ENCODE results near the gene TEPSIN. TPM values are rescaled to one million over a fixed set of nuclear protein-coding genes. Genes with fewer than 3 reads are reported as not detected.

TEPSIN gene
- total RNA-seq, 1 donor from 2014 or later: 9.0 TPM

DNA sequence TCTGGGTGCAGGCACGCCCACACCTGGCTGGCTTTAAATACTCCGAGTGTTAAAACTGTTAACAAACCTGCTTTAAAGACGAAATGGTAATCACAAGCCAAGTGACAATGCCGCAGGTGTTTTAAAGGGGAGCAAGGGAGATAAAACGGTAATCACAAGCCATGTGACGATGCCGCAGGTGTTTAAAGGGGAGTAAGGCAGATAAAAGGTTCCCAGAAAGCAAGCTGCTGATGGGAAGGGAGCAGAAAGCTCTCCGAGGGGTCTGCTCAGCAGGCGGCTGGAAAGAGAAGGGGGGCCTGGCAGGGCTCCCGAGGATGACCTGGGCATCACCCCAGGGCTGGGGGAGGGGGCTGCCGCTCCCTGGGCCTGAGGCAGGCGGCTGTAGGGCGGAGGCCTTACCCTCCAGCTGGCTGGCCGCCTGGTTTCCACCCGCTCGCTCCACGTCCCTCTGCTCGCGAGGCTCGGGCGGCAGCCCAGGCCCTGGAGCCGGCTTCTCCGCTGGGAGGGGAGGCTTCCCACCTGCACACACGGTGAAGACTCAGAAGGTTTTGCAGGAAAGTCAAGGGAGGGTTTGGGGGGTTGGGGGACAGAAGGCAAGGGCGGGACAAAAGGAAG is 12.3 kb upstream of the TEPSIN start:
- no peak for DNase-seq (ENCODE audit: low read depth, low spot score)

DNA sequence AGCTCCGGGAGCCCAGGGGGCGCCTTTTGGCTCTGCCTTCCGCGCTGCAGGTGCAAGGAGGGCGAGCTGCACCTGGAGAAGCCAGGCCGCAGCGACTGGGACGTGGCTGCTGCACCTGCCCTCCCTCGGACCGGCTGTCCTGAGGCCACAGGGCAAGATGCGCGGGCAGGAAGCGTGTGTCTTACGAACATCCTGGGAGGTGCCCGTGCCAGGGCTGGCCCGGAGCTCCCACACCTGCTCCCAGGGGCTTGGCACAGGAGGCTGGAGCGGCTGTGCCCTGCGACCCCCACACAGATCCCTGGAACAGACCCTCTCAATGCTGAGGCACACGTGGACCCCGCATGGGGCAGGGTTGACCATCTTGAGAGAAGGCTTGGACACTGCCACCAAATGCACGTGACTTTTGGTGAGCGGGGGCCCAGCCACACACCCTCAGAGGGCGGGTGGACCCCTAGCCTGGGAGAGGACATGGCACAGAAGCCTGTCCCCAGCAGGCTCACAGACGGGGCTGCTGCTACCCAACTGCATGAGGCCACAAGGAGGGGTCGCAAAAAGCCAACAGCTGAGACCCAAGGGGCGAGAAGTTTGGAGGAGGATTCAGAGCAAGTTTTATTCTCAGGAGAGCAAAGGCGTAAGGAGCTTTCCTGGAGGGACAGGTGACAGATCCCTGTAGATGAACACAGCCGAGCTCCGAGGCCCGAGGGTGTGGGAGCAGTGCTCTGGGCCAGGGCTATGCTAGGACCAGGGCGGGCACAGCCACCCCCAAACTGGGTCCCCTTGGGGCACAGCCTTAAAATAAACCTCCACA is 11.6 kb upstream of the TEPSIN start:
- no peak for DNase-seq (ENCODE audit: low read depth, low spot score)

DNA sequence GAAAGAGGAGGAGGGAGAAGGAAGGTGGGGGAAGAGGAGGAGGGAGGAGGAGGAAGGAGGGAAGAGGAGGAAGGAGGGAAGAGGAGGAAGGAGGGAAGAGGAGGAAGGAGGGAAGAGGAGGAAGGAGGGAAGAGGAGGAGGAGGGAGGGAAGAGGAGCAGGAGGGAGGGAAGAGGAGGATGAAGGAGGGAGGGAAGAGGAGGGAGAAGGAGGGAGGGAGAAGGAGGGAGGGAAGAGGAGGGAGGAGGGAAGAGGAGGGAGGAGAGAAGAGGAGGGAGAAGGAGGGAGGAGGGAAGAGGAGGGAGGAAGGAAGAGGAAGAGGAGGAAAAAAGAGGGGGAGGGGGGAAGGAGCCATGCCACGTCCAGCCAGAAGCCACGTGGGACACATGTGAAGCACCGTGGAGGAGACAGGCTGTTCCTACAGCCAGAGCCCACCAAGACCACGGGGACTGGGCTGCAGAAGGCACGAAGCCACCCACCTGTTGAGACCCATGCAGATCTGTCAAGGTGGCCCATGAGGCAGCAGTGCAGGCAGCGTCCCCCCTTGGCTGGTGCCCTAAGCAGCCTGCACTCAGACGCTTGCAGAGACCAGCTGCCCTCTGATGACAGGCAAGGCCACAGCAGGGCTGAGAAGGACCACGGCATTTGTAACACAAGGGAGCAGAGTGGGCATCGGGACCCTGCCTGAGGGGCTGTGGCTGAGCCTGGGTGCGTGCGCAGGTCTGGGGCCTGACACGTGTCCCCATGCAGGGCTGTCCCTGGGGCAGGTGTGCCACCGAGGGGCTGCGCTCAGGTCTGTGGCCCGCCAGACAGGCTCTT is 10.6 kb upstream of the TEPSIN start:
- DNase-seq (ENCODE audit: low read depth, low spot score): no peak

DNA sequence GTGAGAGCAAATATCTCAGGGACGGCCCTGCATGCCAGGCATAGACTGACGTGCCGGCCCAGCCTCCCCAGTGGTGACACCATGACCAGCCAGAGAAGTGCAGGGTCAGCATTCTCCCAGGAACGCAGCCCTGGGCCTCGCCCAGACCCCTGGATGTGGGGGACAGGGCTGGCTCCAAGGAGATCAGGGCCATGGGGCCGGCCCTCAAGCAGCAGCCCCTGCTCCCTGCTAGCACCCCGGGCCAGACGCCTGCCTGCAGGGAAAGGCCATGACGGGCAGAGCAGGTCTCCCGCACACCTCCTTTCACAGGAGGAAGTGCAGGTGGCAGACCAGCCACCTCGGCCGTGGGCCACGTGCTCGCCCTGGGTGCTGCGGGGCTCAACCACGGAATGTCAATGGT is 9.8 kb upstream of the TEPSIN start:
- DNase-seq (ENCODE audit: low read depth, low spot score): no peak

DNA sequence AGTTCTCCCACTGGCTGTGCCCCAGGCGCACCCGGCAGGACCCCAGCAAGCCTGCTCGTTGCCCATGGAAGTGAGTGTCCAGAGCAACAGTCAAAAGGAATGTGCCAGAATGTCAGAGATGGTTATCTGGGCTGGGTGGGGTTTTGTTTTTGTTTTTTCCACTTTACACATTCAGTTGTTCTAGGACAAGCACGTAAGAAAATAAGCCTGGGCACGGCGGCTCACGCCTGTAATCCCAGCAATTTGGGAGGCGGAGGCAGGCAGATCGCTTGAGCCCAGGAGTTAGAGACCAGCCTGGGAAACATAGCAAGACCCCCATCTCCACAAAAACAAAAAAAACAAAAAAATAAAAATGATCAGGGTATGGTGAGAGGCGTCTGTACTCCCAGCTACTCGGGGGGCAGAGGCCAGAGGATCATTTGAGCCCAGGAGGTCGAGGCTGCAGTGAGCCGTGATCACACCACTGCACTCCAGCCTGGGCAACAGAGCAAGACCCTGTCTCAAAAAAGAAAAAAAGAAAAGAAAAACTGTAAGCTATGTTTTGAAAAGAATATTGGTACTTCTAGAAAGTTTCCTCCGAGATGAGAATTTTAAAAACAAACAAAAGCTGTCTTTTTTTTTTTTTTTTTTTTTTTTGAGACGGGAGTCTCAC is 8.6 kb upstream of the TEPSIN start:
- DNase-seq (ENCODE audit: low read depth, low spot score): no peak

DNA sequence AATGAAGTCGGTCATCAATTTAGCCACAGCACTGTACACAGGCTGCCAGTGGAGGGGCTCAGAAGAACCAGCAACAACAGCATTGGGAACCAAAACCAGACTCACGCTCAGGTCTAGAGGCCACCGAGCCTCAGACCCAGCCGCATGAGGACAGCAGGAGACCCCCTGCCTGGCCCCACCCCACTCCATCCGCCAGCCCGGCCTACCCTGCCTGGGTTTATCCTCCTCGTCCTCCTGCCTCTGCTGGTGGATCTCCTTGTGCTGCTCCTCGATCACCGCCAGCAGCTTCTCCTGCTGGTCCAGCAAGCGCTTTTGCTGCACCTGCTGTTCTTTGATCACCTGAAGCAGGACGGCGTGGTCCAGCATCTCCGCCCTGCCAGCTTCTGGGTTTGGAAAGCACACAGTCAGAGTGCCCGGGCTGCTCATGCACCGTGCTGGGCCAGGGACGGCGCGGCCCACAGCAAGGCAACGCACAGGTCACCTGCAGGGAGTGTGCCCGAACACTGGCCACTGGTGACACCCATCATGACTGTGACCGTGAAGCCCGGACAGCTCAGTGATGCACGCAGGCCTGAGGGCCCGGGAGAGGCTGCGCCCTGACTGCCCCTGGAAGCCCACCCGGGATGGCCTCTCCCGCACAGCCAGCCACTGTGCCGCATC is 8.0 kb upstream of the TEPSIN start:
- no peak for DNase-seq (ENCODE audit: low read depth, low spot score)

DNA sequence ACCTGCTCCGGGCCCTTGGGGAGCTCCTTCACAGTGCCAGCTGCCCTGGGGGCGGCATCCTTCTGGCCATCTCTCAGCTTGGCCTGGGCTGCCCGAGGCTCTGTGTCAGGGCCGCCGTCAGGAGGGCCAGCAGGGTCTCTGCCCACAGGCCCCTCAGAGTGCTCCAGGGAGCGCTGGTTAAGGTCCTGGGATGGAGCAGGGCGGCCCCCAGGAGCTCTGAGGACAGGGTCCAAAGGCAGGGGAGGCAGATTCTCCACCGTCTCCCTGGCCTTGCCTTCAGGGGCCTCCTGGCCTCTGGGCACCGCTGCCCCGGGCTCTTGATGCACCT is 7.5 kb upstream of the TEPSIN start:
- no peak for DNase-seq (ENCODE audit: low read depth, low spot score)

DNA sequence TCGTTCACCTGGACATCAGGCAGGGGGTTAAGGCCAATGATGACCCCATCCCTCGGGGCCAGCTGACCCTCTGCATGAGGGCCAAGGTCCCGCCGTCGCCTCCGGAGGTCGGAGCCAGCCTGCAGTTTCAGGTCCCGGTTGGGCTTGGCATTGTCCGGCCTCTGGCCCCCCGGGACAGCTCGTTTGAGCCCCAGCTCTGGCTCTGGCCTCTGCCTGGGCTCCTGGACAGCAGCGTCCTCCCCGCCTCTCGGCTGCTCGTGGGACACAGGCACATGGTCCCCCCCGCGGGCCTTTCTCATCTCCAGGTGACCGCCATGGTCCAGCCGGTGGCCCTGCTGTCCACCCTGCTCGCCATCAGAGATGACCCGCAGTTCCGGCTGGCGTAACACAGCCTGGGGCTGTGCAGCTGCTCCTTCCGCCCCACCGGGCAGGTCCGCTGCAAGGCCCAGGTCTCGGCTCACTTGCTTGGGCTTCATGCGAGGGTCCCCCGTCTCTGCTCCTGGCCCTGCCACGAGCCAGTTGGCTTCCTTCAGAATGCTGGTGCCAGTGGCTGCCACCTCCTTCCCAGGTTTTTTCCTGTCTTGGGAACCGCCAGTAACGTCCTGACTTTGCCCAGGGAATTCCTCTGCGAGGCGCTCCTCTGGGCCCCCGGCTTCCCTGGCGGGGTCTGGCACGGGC is 6.9 kb upstream of the TEPSIN start:
- no peak for DNase-seq (ENCODE audit: low read depth, low spot score)

DNA sequence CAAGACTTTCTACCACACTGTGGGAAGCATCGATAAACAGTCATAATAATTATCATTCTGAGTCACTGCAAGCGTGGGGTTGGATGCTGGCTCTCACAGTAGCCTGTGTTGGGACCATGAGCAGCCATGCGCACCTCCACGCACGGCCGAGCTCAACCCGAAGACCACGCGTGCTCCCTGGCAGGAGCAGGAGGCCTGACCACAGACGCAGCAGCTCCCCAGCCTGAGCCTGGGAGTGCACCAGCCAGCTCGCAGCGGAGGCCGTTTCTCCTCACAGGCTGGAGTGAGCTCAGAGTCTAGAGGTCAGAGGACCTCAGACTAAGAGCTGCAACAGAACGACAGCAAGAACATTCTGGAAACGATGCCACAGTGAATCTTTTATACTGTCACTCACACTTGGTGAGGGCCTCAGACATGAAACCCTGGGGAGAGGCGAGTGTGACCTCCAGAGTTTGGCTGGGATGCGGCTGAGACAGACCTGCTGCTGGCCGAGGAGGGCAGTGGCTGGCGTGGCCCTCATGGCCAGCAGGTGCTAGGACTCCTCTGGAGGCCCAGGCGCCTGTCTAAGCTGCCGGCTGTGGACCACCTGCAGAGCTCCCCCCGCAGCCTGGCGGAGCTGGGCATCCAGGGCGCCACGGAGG is 6.3 kb upstream of the TEPSIN start:
- DNase-seq (ENCODE audit: low read depth, low spot score): no peak

DNA sequence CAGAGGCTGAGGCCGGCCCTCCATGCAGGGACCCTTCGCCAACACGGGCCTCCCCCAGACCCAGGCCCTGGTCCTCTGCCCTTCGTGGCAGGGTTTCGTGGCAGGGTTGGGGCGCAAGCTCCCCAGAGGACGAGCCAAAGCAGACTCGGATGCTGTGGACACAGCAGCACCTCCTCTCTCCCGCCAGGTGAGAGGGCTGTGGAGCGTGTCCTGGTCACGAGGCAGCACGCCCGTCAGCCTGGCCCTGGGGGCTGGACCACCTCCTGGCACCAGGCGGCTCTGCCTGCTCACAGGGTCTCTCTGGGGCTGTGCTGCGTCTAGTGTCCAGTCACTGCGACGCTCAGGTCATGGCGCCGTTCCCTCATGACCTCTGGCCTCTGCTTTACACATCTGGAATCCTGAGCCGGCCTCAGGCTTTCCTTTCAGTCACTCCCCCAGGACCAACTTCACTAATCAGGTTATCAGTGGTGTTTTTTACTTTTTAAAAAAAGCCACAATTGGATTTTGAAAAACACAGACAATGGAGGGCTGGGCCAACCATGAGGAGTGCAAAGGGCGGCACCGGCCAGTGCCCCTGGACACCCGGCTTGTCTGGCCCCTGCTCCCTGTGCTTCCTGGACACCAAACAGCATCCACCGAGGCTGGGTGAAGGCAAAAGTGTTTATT is 5.6 kb upstream of the TEPSIN start:
- no peak for DNase-seq (ENCODE audit: low read depth, low spot score)

DNA sequence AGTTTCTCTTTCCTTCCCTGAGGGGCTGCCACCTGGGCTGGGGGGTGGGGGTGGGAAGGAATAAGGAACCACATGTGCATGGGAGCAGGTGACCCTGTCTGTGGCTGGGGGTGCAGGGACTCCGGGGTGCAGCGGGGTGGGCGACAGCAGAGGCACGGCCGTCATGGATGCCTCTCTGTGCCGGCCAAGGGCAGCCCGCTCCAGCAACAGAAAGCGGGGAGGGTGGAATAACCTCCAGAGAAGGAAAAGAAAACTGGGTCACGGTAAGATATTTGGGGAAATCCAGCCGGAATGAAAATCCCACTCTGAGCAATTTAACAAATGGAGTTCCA is 4.4 kb upstream of the TEPSIN start:
- DNase-seq (ENCODE audit: low read depth, low spot score): no peak

DNA sequence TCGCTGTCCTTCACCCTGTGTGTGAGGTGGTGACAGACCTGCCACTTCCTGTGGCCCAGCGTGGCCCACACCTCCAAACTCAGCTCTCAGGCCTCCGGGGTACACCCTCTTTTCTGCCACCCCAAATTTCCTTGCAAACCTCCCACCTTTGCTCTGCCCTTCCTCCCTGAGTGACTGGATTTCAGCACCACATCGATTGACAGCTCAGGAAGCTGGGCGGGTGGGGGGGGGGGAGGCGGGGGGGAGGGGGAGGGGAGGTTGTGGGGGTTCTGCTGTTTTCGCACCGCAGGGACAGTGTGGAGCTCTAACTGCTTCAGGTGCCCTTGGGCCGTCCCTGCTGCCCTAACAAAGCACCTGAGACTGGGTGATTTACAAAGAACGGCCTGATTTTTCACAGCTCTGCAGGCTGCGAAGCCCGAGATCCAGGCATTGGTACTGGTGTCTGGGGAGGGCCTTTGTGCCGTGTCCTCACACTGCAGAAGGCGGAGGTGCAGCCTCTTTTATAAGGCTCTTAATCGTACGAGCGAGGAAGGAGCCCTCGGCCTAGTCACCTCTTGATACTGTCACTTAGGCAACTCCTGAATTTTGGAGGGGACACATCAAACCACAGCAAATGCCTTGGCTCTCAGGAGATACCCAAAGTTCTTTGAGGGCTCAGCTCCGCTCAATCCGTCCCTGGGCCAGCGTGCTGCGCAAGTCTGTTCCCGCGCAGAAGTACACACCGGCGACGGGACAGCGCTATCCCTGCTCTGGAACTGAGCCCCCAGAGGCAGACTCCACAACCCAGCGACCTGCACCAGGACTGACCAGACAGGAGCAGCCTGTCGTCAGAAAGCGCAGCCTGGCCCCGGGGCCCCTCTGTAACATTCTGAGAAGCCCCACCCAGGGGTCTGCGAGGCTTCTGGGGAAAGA is 3.8 kb upstream of the TEPSIN start:
- no peak for DNase-seq (ENCODE audit: low read depth, low spot score)

DNA sequence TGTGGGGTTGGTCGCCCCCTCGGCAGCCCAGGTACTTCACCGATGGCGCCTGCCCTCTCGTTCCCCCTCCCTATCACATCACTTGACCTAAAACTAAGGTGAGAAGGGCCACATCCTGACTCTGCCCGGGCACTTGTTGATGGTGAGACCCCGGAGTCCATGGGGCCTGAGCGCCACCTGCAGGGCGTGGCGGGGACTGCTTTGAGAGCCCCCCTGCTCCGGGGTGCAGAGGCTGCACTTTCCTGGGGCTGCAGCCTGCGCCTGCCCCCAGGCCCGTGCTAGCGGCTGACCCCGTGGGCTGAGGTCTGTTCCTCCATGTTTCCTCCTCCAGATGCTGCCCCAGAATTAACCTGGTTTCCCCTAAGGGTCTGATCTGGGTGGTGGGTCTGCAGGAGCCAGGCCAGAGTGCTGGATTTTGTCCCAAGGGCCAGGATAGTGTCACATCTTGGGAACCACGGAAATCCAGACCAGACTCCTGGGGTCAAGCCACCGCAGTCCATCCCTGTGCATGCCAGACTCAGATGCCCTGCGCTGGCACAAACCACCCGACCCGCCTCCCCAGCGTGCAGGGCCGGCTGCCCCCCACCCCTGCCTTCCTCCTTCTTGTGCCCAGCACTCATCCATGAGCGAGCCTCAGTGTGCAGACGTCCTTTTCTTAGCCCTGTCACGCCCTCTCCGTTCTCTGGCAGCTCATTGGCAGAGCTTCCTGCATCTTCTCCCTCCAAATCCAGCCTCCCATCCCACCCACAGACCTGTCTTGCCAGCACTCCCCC is 3.0 kb upstream of the TEPSIN start:
- DNase-seq (ENCODE audit: low read depth, low spot score): no peak

DNA sequence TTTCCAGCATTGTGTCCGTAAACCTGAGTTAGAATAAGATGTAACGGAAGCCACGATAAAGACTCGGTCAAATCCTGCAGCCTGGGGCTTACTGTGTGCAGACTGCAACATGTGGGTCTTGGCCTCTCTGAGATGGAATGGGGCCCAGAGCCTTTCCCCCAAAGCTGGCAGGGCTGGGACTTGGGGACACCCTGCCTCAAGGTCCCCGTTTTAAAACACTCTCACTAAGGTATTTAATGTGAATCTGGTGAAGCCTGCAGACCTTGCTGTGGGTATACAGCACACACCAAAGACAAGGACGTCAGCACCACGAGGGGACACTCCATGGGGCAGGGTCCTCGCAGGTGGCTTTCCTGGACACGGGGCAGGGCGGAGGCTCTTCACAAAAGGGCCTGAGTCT is 2.3 kb upstream of the TEPSIN start:
- DNase-seq (ENCODE audit: low read depth, low spot score): no peak

DNA sequence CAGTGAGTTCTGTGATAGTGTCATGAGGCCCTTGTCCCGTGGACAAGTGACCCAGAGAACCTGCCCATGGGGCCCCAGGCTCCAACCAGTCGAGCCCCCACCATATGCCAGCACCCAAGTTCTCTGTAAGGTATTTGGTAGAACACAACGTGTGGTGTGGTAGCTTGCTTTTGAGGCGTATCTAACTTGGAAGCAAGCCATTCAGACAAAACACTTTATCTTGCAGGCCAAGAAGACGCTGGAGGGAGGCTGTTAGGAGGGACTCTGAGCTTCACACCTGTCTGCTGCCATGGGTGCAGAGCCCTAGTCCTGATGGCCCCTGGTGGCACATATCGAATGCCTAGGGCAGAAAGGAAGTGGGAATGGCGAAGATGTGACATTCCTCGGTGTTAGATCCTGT is 1.9 kb upstream of the TEPSIN start:
- no peak for DNase-seq (ENCODE audit: low read depth, low spot score)

DNA sequence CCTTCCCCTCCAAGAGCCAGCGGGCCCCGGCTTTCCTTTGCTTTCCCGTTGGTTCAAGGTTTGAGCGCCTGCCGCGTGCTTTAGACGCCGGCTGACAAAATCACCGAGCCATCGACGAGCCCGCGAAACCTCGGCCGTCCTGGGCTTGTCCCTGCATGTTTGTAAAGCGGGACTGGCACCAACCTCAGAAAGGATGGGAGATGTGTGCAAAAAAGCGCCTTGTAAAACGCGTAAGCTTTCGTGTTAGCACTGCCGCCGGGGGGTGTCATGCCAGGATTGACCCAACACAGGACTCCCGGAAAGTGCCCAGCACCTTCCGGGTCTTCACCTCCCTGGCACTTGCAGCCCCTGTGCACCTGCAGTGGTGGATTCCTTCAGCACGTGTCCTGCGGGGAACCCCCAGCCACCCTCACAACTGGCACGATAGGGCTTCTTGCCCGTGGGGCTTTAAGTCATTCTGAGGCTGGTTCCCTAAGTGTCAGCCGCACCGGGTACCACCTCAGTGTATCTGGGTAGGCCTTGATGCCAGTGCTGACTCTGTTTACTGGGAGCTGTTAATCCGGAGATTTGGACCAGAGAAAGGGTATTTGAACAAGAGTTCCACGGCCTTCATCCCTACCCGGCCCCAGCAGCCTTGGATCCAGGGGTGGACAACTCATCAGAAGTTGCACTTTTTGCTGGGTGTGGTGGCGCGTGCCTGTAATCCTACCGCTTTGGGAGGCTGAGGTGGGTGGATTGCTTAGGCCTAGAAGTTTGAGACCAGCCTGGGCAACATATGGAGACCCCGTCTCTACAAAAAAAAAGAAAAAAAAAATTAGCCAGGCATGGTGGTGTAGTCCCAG is 1.1 kb upstream of the TEPSIN start:
- DNase-seq (ENCODE audit: low read depth, low spot score): no peak

DNA sequence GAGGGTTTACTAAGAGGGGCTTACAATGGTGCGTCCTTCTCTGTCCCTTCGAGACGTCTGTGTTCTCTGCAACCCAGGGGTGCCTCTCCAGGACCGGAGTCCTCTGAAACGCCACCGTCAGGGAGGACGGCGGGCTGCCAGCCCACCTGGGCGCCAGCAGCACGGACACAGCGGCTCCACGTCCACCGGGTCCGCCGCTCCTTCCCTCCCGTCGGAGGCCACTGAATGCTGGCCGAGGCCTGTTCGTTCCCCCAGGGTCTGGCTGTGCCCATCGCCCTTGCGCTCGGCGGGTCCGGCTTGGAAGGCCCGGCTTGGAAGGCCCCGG is 403 bp downstream of the TEPSIN start:
- DNase-seq (ENCODE audit: low read depth, low spot score): no peak
